HL-60 (cell line): Measurements from ENCODE around the gene LDLRAD3.

Source experiments
- DNase-seq, 2 experiments: peaks; one replicate each; pipeline ENCODE4 v3.0.0-alpha.2; 2010 to 2020; ENCODE audit warnings: low read depth in 1 of 2, low spot score in 1 of 2
- H3K27ac ChIP-seq: fragments of 250-450 bp; sonication (Bioruptor Pico); replicated peaks from 2 replicates; pipeline ENCODE4 v1.5.1; 2020; ENCODE audit warnings: mild to moderate bottlenecking, moderate library complexity
- H3K27me3 ChIP-seq: fragments of 250-450 bp; sonication (Bioruptor Pico); 2 replicates; pipeline ENCODE4 v1.5.1; 2021; ENCODE audit warnings: mild to moderate bottlenecking, moderate library complexity; ENCODE audit not compliant: insufficient read depth, poor library complexity, severe bottlenecking
- H3K4me3 ChIP-seq: replicated peaks from 2 replicates; pipeline ENCODE4 v1.5.1; 2011; ENCODE audit warnings: mild to moderate bottlenecking, control low read depth, low read length; ENCODE audit not compliant: insufficient read depth
- GABPA ChIP-seq: IDR thresholded peaks from 2 replicates; pipeline ENCODE4 v1.6.1; 2012; ENCODE audit warnings: low read depth
- POLR2AphosphoS5 ChIP-seq: IDR thresholded peaks from 2 replicates; pipeline ENCODE4 v1.6.1; 2012; ENCODE audit warnings: low read depth
- SPI1 ChIP-seq: IDR thresholded peaks from 2 replicates; pipeline ENCODE4 v1.6.1; 2012; ENCODE audit warnings: low read depth, mild to moderate bottlenecking, borderline replicate concordance
- TF ChIP-seq, protein P1 (sequence below): IDR thresholded peaks from 2 replicates; pipeline ENCODE4 v1.6.1; 2012; ENCODE audit warnings: low read depth; ENCODE audit not compliant: insufficient replicate concordance
- TF ChIP-seq, protein P2 (sequence below): IDR thresholded peaks from one replicate; pipeline ENCODE4 v1.5.1; 2011; ENCODE audit warnings: low read length, control low read depth, inconsistent platforms; ENCODE audit not compliant: insufficient read depth

Gene LDLRAD3

DNA sequence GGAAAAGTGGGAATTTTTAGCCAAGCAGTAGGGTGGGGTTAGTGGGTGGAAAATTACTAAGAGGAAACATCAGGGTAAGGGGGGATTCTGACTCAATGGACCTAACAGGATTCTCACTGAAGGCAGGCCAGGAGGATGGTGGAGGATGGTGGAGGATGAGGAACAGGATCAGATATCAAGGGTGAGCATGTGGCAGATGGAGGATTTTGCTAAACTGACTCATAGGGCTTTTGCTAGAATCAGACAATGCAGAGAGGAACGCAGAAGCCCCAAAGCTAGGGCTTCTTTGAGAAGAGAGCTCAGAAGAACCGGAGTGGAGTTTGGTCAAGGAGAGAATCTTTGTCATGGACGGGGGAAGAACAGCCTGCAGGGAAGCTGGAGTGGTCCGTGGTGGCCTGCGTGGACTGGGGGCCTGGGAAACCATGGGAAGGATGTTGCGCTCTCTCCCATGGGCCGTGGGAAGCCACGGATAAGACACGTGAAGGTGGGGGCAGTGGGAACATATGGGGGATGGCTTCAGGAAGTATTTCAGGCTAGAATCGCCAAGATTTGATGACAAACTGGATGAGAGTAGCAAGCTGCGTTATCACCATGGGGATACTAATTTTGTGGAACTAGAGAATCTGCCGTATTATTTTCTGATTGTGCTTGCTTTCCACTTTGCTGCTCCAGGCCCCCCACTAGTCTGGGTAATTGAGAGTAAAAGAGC lies 165.2 kb downstream of the LDLRAD3 start:
- DNase-seq = no peak
- H3K27ac ChIP-seq = no peak overlapping the region
- TF ChIP-seq POLR2AphosphoS5 = no peak
- no peak for TF ChIP-seq GABPA
- TF ChIP-seq, protein P1, sequence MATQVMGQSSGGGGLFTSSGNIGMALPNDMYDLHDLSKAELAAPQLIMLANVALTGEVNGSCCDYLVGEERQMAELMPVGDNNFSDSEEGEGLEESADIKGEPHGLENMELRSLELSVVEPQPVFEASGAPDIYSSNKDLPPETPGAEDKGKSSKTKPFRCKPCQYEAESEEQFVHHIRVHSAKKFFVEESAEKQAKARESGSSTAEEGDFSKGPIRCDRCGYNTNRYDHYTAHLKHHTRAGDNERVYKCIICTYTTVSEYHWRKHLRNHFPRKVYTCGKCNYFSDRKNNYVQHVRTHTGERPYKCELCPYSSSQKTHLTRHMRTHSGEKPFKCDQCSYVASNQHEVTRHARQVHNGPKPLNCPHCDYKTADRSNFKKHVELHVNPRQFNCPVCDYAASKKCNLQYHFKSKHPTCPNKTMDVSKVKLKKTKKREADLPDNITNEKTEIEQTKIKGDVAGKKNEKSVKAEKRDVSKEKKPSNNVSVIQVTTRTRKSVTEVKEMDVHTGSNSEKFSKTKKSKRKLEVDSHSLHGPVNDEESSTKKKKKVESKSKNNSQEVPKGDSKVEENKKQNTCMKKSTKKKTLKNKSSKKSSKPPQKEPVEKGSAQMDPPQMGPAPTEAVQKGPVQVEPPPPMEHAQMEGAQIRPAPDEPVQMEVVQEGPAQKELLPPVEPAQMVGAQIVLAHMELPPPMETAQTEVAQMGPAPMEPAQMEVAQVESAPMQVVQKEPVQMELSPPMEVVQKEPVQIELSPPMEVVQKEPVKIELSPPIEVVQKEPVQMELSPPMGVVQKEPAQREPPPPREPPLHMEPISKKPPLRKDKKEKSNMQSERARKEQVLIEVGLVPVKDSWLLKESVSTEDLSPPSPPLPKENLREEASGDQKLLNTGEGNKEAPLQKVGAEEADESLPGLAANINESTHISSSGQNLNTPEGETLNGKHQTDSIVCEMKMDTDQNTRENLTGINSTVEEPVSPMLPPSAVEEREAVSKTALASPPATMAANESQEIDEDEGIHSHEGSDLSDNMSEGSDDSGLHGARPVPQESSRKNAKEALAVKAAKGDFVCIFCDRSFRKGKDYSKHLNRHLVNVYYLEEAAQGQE = no peak
- no peak for TF ChIP-seq SPI1
- TF ChIP-seq, protein P2, sequence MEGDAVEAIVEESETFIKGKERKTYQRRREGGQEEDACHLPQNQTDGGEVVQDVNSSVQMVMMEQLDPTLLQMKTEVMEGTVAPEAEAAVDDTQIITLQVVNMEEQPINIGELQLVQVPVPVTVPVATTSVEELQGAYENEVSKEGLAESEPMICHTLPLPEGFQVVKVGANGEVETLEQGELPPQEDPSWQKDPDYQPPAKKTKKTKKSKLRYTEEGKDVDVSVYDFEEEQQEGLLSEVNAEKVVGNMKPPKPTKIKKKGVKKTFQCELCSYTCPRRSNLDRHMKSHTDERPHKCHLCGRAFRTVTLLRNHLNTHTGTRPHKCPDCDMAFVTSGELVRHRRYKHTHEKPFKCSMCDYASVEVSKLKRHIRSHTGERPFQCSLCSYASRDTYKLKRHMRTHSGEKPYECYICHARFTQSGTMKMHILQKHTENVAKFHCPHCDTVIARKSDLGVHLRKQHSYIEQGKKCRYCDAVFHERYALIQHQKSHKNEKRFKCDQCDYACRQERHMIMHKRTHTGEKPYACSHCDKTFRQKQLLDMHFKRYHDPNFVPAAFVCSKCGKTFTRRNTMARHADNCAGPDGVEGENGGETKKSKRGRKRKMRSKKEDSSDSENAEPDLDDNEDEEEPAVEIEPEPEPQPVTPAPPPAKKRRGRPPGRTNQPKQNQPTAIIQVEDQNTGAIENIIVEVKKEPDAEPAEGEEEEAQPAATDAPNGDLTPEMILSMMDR = no peak
- no peak overlapping the region for H3K4me3 ChIP-seq
- H3K27me3 ChIP-seq = no peaks in the 10 kb centered on the region

- DNase-seq = no peak
- Histone ChIP-seq H3K4me3 (no peak overlapping the region), H3K27ac (no peak overlapping the region), H3K27me3 (no peaks in the 10 kb centered on the region)
- TF ChIP-seq, protein P2 = no peak
- TF ChIP-seq GABPA = no peak
- no peak for TF ChIP-seq POLR2AphosphoS5
- no peak for TF ChIP-seq SPI1
- TF ChIP-seq, protein P1 = no peak
Measured at GRCh38 chr11:36109590-36109849, 165.7 kb downstream of the LDLRAD3 start.

- no peak for TF ChIP-seq SPI1
- TF ChIP-seq GABPA = no peak
- TF ChIP-seq, protein P1 = no peak
- no peak for TF ChIP-seq POLR2AphosphoS5
- TF ChIP-seq, protein P2 = no peak
- DNase-seq = no peak
- H3K27me3 ChIP-seq = no peaks in the 10 kb centered on the region
- no peak overlapping the region for H3K27ac ChIP-seq
- no peak overlapping the region for H3K4me3 ChIP-seq
Measured at GRCh38 chr11:36109850-36110606, 166.2 kb downstream of the LDLRAD3 start.
